Posterior vena cava (tissue), 2 donors: ENCODE results near the gene PNMA8C. TPM values are rescaled to one million over a fixed set of nuclear protein-coding genes. Genes with fewer than 3 reads are reported as not detected.

Source experiments
- DNase-seq: peaks from one replicate; pipeline ENCODE4 v3.0.0-alpha.2; 2020; ENCODE audit warnings: low spot score
- intact Hi-C, 2 donors: fragments of 100-400 bp; cut with DNase I; formaldehyde crosslinking; loops; one replicate each; pipeline versions ENCODE4 v1.14.1 to v1.14.2; 2022 to 2023
- total RNA-seq, 2 donors: library from RNA; stranded (reverse); fragmentation: NEBNext Ultra II Directional; extraction: Animal tissue kit (Norgen Biotek cat#: 25700); gene quantifications; one replicate each; pipeline ENCODE4 v1.2.1, GENCODE V29; 2021
- donor health status: DM: yes; HTN: yes; CAD: no.
- donor health status: DM: yes; HTN: yes; CAD: no.

Gene PNMA8C
- total RNA-seq, 2 donors from 2014 or later: 0.37 to 1.2 TPM

- intact Hi-C loops: loop anchor here (5.0 kb wide), 2 partner anchors 99 to 111 kb away; no protein-coding TSS in a partner anchor
- DNase-seq: peak; percentile 69
Measured at GRCh38 chr19:46393456-46394401, 35.0 kb downstream of the PNMA8C start.

DNA sequence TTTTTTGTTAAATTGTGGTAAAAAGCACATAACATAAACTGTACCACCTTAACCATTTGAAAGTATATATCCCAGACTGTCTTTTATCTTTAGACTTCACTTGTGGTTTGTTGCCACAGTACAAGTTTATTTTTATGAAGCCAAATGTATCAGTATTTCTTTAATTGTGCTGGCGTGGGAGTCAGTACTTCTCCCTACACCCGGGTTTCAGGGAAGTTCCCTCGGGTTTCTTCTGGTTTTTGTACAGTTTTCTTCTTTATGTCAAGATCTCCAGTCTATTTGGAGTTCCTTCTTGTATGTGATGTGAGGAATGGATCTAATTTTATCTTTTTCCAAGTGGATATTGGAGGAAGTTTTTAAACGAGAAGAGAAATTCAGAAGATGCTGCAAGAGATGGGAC, 35.9 kb downstream of the PNMA8C start:
- intact Hi-C loops: loop anchor here (5.0 kb wide), 2 partner anchors 99 to 111 kb away; no protein-coding TSS in a partner anchor
- no peak for DNase-seq

DNA sequence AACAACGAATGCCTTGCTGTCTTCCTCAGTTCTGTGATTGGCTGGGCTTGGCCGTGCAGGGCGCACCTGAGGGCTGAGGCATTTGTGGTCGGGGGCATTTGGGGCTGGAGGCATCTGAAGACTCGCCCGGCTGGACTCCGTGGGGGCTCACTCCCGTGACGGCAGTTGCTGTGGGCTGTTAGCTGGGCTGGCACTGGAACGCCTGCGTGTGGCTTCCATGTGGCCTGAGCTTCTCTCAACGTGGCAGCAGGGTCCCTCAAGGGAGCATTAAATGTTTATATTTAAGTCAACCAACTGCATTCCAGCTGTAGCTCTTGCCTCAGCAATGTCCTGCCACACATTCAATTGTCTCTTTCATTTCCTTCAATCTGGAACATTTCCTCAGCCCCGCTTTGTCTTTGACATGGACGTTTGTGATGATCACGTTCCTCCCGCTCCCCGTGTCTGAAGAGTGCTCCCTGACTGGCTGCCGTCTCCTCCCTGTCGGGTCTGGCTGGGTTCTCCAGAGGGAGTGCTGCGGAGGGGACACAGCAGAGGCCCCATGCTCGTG, 36.4 kb downstream of the PNMA8C start:
- intact Hi-C loops: loop anchor here (5.0 kb wide), 2 partner anchors 100 to 110 kb away; no protein-coding TSS in a partner anchor
- peak; percentile 80 for DNase-seq

GRCh38 chr19:46391296-46392251, 37.2 kb downstream of the PNMA8C start:
- intact Hi-C loops: loop anchor here (5.0 kb wide), 2 partner anchors 101 to 109 kb away; no protein-coding TSS in a partner anchor
- peak; percentile 81 for DNase-seq

GRCh38 chr19:46390866-46391265, 37.9 kb downstream of the PNMA8C start:
- intact Hi-C loops: loop anchor here (5.0 kb wide), 2 partner anchors 101 to 109 kb away; no protein-coding TSS in a partner anchor
- DNase-seq: peak; percentile 88

GRCh38 chr19:46390121-46390858, 38.4 kb downstream of the PNMA8C start:
- peak; percentile 74 for DNase-seq
- intact Hi-C loops: loop anchor here (5.0 kb wide), 2 partner anchors 102 to 108 kb away; no protein-coding TSS in a partner anchor

DNA sequence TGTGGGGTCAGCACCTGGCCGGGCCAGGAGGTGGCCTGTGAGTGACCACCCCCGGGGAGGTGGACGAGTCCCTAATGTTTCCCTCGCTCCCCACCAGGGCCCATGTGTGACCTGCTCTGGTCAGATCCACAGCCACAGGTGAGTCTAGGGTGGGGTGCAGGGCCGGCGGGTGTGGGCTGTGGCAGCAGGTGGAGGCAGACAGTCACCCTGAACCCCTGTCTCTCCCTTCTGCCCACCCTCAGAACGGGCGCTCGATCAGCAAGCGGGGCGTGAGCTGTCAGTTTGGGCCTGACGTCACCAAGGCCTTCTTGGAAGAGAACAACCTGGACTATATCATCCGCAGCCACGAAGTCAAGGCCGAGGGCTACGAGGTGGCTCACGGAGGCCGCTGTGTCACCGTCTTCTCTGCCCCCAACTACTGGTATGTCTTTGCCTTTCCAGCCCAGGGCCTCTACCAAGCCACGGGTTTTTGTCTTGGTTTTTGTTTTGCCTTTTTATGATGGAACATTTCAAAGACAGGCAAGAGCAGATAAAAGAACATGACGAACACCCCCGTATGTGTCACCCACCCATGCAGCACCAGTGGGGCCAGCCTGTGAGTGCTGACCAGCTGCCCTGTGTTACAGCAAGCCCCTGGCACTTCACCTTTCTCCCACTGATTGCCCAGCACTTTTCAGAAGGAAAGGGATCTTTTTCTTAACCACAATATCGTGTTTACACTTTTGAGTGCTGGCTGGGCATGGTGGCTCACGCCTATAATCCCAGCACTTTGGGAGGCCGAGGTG, 40.2 kb downstream of the PNMA8C start:
- intact Hi-C loops: no loop called here
- peak; percentile 75 for DNase-seq

DNA sequence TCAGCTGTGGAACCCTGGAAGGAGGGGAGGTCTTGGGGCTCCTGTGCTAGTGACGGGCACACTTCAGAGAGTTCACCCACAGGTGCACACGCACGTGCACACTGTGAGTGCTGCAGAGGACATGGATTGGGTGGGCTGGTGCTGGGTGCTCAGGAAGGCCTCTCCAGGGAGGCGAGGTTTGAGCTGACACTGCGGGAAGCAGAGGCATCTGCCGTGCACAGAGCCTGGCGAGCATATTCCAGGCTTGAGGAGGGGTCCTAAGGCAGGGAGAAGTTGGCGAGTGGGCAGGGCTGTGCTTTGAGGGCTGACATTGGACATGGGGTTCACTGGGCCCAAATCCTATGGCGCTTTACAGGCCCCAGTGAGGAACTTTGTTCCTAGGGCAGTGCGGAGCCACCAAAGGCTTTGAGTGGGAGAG, 41.0 kb downstream of the PNMA8C start:
- DNase-seq: peak; percentile 59
- intact Hi-C loops: no loop called here

- intact Hi-C loops: no loop called here
- peak; percentile 79 for DNase-seq
Measured at GRCh38 chr19:46386996-46387712, 41.6 kb downstream of the PNMA8C start.

- intact Hi-C loops: no loop called here
- DNase-seq: peak; percentile 58
Measured at GRCh38 chr19:46386151-46386550, 42.6 kb downstream of the PNMA8C start.

GRCh38 chr19:46385636-46386035, 43.1 kb downstream of the PNMA8C start:
- intact Hi-C loops: no loop called here
- peak; percentile 31 for DNase-seq

- intact Hi-C loops: no loop called here
- peak; percentile 75 for DNase-seq
Measured at GRCh38 chr19:46384396-46384795, 44.3 kb downstream of the PNMA8C start.

DNA sequence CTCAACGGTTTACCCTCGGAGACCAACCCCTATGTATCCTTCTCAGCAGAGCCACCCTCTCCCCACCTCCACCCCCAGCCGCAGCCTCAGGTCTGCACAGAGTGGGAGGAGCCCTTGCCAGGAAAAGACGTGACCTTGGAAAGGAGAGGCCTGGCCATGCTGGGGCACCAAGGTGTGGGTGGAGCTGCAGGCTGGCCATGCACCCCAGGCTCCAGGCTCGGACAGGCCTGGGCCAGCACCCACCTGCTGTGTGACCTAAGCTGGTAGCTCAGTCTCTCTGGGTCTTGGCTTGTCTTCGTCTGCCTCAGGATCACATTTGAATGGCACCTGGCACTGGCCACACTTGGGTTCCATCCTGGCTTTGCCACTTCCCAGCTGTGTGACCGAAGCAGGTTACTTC, 44.9 kb downstream of the PNMA8C start:
- DNase-seq: peak; percentile 59

DNA sequence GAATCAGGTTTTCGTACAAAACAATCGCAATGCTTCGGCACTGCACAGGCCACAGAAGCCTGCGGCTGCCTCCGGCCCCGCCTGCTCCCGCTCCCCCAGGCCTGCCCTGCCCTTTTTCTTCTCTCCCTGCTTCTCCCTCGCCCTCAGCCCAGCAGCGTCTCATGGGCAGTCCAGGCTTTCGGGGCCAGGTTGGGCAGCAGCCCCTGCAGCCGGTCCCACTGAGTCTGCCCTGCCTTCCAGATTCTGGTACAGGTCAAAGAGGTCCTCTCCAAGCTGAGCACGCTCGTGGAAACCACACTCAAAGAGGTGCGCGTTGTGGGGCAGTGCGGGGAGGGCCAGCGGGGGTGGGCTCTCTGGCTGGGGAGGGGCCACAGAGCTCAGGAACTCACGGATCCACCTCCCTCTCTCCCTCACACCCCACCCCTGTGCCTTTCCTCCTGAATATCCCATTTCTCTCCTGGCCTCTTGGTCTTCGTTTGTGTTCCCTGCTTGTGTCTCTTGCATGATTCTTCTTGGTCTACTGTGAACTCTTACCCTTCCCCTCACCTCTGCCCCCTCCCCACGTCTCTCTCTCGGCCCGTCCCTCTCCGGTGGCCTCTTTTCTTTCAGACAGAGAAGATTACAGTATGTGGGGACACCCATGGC, 45.4 kb downstream of the PNMA8C start:
- intact Hi-C loops: no loop called here
- DNase-seq: peak; percentile 70

More for the DNA sequence above, 44.9 kb downstream of the PNMA8C start:
- intact Hi-C loops: no loop called here

DNA sequence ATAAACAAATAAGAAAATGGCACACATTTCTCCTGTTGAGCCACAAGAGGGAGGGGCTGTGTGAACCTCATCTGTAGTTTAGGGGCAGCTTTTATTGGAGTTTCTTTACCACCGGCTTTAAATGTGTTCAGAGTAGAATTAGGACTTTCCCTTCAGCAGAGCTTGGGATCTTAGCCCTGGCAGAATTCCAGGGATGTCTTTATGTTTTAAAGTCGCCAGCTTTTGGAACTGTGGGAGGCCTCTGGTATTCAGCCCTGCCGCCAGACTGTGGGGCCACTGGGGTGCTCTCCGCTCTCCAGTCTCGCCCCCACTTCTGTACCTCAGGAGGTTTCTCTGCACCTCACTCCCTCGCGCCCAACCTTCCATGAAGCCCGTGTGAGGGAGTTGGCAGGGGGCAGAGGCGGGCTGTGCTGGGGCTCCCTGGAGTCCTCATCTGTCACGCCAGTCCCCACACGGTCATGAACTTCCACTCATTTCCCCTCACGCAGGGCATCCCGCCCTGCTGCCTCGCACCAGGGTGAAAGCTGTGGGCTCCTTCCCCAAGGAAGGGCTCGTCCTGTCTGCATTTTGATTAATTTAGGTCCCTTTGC, 46.9 kb downstream of the PNMA8C start:
- peak; percentile 57 for DNase-seq
- intact Hi-C loops: no loop called here

- intact Hi-C loops: no loop called here
- no peak for DNase-seq
Measured at GRCh38 chr19:46381346-46381745, 47.4 kb downstream of the PNMA8C start.
